HG02763 (cell line): Measurements from ENCODE around the gene THSD4.

ENCODE experiments used
- ATAC-seq: cut with Tn5 transposase; IDR thresholded peaks from one replicate; pipeline ENCODE4 v1.9.1; 2021; ENCODE audit warnings: mild to moderate bottlenecking, moderate library complexity; ENCODE audit not compliant: unreplicated experiment

THSD4 gene

DNA sequence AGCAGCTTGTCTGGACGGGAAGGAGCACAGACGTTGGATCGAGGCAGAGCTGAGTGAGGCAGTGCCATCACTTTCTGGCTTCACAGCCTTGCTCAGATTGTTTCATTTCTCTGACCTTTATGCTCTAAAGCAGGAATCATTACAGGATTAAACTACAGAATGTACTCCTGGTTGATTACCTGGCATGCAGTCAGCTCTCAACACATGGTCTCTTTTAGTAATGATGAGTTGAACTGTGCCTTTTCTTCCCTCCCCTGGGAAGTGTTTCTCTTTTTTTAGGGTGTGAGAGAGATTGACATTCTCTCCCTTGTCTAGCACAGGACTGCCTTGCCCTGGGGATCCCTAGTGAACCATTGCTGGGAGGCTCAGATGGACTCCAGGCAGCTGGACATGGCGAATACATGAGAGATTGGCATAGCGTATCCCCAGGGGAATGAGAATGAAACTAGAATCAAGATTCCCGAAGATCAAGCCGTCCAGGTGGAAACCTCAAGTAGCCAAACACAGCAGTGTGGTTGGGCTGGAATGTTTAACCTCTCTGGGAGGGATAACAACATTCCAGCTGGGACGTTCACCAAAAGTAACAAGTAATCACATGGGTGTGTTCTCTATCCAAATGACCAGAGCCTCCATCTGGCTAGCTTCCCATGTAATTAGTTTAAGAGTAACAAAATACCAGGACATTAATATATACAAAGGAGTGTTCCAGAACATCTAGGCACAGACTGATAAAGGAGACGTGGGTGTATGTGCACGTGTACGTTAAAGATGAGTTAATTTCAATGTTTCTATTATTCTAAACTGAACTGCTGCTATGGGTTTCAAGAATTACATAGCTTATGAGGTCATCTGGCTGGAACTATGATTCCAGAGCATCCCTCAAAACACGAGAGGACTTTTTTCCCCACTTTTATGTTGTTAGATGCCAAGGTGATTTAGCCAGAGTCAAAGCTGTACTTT is 576.5 kb downstream of the THSD4 start:
- no peak for ATAC-seq

DNA sequence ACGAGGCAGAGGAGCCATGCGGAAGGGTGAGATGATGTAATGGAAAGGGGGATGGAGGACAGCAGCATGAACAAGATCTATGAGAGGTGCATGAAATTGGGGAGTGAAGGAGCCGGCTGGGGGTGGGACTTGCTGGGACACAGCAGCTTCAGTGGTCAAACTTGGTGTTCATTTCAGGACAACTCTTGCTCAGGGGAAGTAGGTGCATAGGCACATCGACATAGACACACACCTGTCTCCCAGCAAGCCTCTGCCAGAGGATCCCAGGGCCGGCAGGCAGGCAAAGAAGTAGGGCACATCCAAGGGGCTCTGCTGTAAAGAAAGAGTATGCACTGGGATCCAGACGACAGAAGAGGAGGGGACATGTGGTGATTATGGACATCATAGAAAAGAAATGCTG is 582.0 kb downstream of the THSD4 start:
- ATAC-seq: no peak

DNA sequence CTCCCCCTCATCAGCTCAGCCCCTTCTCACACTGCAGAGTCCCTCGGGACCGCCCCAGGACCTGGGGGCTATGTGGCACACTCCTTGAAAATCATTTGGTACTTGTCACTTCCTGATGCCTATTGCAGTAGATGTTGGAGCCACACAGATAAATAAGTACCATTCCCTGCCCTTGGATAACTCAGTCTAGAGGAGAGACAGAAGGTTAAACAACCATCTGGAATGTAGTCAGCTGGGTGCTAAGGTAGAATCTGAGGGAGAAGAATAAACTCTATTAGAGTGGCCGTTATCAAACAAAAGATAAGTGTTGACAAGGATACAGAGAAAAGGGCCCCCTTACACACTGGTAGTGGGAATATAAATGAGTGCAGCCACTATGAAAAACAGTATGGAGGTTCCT is 582.8 kb downstream of the THSD4 start:
- ATAC-seq: no peak

DNA sequence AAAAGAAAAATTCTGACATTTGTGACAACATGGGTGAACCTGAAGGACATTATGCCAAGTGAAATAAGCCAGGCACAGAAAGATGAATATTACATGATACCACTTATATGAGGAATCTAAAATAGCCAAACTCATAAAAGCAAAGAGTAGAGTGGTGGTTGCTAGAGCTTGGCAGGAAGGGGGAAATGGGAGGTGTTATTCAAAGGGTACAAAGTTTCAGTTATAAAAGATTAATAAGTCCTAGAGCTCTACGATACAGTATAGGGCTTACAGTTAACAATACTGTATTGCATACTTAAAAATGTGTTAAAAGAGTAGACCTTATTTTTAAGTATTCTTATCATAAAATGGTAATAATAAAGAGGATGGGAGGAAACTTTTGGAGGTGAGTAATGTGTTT is 583.5 kb downstream of the THSD4 start:
- no peak for ATAC-seq

DNA sequence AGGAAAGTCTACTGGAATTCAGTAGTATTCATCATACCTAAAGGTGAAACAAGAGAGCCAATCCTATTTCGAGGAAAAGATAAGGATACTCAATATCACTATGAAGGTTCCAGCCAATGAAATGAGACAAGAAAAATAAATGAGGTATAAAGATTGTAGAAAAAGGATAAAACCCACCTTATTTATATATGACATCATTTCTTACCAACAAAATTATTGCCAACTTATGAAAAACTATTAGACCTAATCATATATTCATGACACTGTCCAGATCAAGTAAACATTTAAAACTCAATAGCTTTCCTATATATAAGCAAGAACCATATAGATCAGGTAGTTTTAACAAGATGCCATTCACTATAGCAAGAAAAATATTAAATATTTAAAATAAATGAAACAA is 584.7 kb downstream of the THSD4 start:
- no peak for ATAC-seq

DNA sequence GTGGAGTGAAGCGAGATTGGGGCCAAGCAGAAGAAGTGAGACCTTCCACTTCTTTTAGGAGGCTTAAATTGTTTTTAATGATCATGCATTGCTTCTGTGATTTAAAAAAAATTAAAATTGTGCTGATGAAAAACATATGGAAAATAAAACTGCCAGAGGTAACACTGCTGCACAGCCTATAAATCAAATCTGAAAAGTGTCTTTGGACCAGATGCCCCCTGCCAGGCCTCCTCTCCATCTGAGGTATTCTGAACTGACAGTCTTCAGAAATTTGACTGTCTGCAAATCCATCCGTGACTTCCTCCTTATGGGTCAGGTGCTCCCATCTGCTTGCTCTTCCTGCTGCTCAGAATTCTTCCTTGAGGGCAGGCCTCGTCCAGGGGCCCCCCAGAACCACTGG is 586.5 kb downstream of the THSD4 start:
- ATAC-seq: no peak

DNA sequence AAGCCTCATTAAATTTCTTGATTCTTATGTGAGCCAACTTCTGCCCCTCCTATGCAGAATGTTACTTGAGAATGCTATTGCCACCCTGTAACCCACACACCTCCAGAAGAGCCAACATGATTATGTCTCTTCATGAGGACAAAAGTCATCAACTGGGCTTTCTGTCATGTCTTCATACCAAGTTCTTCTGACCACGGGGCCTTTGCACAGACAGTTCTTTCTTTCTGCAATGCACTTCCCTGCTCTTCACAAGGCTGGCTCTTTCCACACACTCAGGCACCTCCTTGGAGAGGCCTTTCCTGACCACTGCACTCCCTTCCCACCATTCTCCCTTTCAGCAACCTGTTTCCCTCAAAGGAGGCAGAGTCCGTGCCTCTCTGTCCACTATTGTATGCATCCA is 587.2 kb downstream of the THSD4 start:
- ATAC-seq: no peak

DNA sequence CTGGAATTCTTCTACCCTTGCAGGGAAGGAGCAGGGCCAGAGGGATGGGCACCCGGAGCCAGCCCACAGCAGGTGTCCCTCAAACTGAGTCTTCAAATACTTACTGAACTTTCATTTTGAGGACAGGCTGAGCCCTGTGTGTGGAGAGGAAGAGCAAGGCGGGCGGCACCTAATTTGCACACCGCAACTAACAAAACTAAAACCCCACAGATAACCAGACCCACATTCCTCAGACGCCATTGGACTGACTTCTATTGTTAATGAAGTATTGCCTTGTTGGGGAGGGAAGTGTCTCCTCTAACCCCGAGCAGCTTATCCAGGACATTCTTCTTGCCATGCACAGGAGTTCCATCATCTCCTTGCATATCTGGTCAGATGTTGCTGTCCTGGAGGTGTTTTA is 589.9 kb downstream of the THSD4 start:
- no peak for ATAC-seq

DNA sequence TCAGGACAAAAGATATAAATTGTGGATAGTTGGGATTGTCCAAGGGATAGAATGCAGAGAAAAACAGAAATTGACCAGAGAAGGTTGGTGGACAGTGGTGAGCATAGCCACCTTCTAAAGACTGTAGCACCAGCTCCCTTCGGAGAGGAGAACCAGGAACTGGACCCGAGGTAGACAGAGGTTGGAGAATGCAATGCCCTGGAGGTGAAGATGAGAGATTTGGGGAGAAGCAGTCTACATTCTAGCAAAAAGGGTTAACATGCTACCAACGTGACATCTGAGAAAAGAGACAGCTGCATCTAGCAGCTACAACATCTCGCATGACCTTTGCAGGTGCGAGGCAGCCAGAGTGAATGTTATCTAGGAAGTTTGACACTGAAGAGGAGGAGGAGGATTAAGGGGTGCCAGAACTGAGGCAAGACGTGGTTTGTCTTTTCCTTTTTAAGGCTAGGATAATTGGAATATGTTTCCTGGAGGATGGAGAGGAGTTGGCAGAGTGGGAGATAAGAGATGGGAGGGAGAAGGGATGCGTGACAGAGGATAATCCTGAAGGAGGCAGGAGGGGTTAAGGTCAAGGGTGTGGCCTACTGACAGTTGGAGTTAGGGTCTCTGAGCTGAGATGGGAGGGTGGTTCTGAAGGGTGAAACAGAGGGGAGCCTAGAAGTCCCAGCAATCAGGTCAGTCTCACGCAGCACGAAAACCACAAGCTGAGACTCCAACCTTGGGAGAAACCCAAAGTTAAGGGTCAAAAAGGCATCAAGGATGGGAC is 591.4 kb downstream of the THSD4 start:
- ATAC-seq: no peak

DNA sequence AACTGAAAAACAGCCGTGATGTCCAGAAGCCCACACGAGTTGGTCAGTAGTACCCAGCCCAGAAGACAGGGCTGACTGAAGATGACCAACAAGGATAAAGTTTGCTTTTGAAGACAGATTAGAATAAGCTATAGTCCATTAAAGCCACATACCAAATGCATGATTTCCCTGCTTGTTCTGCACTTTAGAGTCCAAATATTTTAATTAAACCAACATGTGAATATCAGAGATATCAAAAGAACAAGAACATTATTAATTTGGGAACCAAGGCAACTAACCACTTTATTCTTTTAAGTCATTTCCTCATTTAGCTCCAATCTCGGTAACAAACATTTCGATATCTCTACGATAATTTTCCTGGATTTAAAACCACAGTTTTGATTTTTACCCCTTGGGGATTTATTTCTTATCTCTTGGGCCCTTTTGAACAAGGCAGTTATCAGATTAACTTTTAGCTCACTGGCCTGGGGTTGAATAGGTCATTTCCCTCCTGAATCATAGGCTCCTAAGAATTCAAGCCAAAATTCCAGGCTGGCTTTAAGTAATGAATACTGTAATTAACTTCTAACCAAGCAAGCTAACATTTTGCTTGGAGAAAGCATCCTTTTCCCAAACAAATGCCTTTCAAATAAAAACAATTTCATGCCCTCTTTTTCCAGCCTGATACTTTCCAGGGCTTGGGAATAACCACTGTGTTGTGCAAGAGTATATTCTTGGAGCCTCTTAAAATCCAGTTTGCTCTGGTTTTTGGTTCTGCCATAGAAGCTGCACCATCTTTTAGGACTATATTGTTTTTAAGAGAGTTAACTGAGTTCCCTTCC is 592.2 kb downstream of the THSD4 start:
- ATAC-seq: no peak

DNA sequence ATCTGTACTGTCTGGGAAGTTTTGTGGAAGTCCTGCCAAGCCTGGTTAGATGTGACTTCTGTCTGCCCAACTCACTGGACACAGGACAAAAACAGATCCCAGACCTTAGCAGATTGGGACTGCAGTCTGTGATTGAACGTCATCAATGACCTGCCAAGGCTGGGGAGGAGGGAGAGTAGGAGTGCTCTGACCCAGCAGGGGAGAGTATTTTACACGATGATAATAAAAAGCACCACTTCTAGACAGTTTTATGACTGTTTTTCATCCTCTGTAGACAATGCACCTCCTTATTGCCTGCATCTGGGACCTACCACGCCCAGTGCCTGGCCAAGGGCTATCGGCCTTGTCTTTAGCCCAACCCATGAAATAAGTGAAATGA is 592.8 kb downstream of the THSD4 start:
- ATAC-seq: no peak

DNA sequence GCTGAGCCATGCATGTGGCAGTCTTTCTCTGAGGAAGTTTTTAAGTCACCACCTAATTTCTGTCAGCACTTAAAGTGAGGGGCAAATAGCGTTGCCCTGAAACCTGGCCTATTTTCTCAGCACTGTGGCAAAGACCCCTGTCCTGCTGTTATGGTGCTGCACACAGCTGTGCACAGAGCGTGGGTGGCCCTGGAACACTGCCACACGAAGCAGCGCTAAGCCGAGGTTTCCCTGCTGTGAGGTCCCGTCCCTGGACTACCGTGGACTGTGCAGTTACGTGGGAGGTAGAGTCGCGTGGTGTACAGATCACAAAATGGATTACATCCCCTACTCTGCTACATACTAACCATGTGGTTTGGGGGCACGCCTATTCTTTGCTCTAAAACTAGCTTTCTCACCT is 593.5 kb downstream of the THSD4 start:
- no peak for ATAC-seq

DNA sequence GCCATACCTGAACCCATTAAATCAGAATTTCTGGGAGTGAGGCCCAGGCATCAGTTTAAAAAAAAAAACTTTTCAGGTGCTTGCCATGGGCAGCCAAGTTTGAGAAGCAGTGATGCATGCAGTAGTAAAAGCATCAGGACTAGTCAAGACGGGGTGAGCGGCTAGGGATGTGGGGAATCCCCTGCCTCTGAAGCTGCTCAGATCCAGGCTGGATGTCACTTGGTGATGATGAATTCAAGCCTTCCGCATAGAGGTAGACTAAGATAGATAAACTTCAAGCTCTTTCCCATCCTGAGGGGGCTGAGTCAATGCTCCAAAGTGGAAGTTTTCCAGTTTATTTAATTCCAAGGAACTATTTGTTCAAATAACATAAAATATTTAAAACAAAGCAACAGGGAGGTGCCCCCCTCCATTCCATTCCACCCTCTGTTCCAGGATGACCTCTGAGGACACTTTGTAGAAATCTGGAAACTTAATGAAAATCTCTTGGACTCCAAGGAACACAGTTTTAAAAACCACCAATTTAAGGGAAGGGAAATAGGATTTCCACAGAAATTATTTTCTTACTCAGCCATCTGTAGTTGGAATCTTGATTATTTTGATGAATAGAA is 594.6 kb downstream of the THSD4 start:
- ATAC-seq: no peak

DNA sequence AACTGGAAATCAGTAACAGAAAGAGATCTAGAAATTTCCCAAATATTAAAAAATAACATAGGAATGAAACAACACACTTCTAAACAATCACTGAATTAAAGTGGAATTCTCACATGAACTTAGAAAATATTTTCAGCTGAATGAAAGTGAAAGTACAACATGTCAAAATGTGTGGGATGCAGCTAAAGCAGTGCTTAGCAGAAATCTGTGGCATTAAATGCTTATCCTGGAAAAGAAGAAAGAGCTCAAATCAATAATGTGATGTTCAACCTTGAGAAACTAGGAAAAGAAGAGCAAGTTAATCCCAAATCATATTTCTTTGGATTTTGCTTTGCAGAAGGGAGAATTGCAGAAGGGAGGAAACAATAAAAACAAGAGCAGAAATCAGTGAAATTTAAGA is 596.9 kb downstream of the THSD4 start:
- ATAC-seq: no peak

DNA sequence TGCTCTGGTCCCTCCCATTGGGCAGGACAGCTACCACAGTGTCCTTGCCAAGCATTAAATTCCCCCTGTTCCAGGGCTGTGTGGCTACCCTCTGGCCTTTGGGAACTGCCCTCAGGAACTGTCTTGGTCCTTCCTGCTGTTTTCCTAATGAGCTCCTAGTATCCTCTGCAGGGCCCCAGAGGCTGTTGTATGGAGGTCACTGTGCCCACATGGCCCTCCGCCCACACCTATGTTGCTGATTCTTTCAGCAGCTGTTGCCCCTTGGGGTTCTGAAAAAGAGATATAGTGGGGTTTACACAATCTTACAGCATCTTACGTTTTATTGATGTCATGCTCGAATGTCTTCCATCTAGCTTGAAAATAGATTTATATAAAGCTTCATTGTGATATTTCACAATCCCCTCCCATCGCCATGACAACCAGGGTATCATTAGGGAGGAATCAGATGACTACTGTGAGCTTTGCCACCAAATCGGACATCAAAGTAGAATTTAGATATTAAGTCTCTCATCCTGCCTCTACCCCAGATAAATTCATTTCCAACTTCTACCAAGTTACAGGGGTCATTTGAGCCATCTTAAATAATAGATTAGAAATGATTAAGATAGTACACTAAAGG is 598.0 kb downstream of the THSD4 start:
- ATAC-seq: no peak

DNA sequence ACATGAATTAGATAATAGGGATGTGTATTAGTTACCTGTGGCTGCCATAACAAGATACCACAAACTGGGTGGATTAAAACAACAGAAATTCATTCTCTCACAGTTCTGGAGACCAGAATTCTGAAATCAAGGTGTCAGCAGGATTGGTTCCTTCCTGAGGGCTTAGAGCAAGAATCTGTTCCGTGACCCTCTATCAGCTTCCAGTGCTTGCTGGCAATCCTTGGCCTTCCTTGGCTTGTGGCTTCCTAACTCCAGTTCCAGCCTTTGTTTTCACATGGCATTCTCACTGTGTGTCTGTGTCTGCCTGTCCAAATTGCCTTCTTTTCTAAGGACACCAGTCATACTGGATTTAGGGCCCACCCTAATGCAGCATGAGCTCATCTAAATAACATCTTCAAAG is 600.6 kb downstream of the THSD4 start:
- ATAC-seq: no peak

DNA sequence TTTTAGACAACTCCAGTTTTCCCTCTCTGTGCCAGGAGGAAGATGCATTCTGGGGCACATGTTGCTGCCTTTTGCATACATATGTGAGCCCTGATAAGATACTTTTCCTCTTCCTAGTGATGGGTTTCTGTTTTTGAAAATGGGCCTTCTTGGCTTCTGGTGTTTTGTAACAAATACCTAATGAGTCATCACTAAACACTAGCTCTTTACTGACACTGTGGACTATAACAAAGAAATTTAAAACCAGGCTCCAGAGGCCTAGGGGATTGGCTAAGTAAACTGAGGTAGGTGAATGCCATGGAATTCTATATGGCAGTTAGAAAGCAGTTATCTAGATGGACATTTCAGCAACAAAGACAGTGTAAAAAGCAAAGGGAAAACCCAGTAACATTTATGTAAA is 601.7 kb downstream of the THSD4 start:
- ATAC-seq: no peak

DNA sequence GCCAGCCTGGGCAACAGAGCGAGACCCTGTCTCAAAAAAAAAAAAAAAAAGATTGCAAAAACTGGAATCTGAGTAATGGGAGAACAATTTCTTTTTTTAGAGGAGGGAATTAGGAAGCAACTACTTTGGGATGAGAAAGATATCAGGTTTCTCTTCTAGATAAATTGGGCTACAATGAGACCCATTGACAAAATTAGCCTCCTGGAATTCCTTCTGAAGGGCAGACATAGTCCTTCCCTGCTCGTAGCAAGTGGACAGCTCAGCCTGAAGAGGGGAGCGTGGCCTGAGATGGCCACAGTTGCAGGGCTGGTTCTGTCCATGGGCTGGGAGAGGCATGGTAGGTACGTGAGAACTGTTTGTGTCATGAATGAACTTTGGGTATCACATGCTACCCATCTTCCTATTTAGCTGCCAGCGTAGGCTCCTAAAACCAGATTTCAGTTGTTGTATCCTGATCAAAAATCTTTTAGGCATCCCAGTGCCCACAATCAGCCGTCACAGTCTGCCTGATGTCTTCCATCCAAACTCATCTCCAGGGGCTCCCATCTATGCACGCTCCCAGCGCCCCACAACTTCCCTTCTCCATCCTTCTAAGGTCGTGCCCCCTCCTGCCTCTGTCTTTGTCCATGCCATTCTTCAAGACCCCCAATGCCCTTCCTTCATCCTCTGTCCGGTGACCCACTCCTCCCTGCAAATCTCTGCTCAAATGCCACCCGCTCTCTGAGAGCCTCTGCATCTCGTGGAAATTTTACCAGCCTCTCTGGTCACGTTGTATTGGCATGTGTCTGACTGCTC is 603.0 kb downstream of the THSD4 start:
- ATAC-seq: no peak

DNA sequence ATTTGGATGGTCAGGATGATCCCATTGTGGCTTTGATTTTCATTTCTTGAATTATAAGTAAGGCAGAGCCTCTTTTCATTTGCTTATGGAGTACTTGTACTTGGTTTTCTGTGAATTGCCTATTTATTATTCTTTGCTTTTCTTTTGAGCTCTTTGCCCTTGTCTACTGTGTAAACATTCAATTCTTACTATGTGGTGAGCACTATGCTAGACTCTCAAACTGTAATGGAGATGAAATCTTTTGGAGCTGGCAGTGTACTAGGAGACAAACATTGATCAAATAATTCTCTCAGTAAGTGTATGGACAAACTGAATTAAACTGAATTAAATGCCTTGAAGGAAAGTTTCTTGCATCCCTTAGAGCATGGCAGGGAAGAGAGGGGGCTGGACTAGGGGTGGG is 608.1 kb downstream of the THSD4 start:
- ATAC-seq: no peak
